MM.1S (cell line): Measurements from ENCODE around the gene OSBPL5.

Experiments used
- DNase-seq: peaks from one replicate; pipeline ENCODE4 v3.0.0-alpha.2; 2015
- H2AFZ ChIP-seq: fragments of 300-600 bp; sonication (generic); 2 replicates; pipeline ENCODE4 v1.6.0; 2016; ENCODE audit warnings: antibody characterized with exemption, low read length
- H3F3A ChIP-seq: fragments of 300-600 bp; sonication (generic); 2 replicates; pipeline ENCODE4 v1.6.1; 2016; ENCODE audit warnings: mild to moderate bottlenecking, antibody characterized with exemption, low read length, moderate library complexity, mixed read lengths; ENCODE audit not compliant: insufficient read depth
- H3K27ac ChIP-seq: fragments of 300-600 bp; sonication (generic); 2 replicates; pipeline ENCODE4 v1.5.1; 2016; ENCODE audit warnings: mild to moderate bottlenecking, low read length
- H3K27me3 ChIP-seq: fragments of 300-600 bp; sonication (generic); replicated peaks from 2 replicates; pipeline ENCODE4 v1.6.0; 2016; ENCODE audit warnings: low read length; ENCODE audit not compliant: insufficient read depth
- H3K36me3 ChIP-seq: fragments of 300-600 bp; sonication (generic); replicated peaks from 2 replicates; pipeline ENCODE4 v1.6.1; 2016; ENCODE audit warnings: mild to moderate bottlenecking, low read length, mixed read lengths; ENCODE audit not compliant: insufficient read depth
- H3K4me1 ChIP-seq: fragments of 300-600 bp; sonication (generic); 2 replicates; pipeline ENCODE4 v1.6.1; 2016; ENCODE audit warnings: low read length, mixed read lengths
- H3K4me2 ChIP-seq: fragments of 300-600 bp; sonication (generic); 2 replicates; pipeline ENCODE4 v1.6.0; 2016; ENCODE audit warnings: low read depth, low read length
- H3K4me3 ChIP-seq: fragments of 300-600 bp; sonication (generic); 2 replicates; pipeline ENCODE4 v1.5.1; 2016; ENCODE audit warnings: low read length, mixed read lengths
- H3K79me2 ChIP-seq: fragments of 300-600 bp; sonication (generic); 2 replicates; pipeline ENCODE4 v1.6.1; 2016; ENCODE audit warnings: mixed run types, low read length, mixed read lengths
- H3K9ac ChIP-seq: fragments of 300-600 bp; sonication (generic); 2 replicates; pipeline ENCODE4 v1.6.1; 2016; ENCODE audit warnings: low read length, mixed read lengths
- H3K9me2 ChIP-seq: fragments of 300-600 bp; sonication (generic); replicated peaks from 2 replicates; pipeline ENCODE4 v1.6.1; 2016; ENCODE audit warnings: mild to moderate bottlenecking, low read length, mixed read lengths; ENCODE audit not compliant: insufficient read depth
- H3K9me3 ChIP-seq: fragments of 300-600 bp; sonication (generic); replicated peaks from 2 replicates; pipeline ENCODE4 v1.6.1; 2016; ENCODE audit warnings: mild to moderate bottlenecking, low read length, mixed read lengths; ENCODE audit not compliant: insufficient read depth
- H4K20me1 ChIP-seq: fragments of 300-600 bp; sonication (generic); 2 replicates; pipeline ENCODE4 v1.6.1; 2016; ENCODE audit warnings: mild to moderate bottlenecking, low read length, moderate library complexity, mixed read lengths; ENCODE audit not compliant: insufficient read depth
- EZH2 ChIP-seq: fragments of 300-600 bp; sonication (generic); optimal IDR thresholded peaks from 2 replicates; pipeline ENCODE3; 2017; ENCODE audit warnings: low read depth, mild to moderate bottlenecking, antibody characterized with exemption, low read length, mixed read lengths
- EZH2phosphoT487 ChIP-seq: fragments of 300-600 bp; sonication (generic); IDR thresholded peaks from 2 replicates; pipeline ENCODE4 v1.6.1; 2018; ENCODE audit warnings: antibody characterized with exemption, low read length
- TF ChIP-seq, protein P1 (sequence below): fragments of 300-600 bp; sonication (generic); IDR thresholded peaks from 2 replicates; pipeline ENCODE4 v1.5.1; 2016; ENCODE audit warnings: antibody characterized with exemption, low read length, mixed read lengths

Gene OSBPL5

GRCh38 chr11:3132831-3133260, 32.3 kb downstream of the OSBPL5 start:
- TF ChIP-seq EZH2 (no peak), EZH2phosphoT487 (no peak)
- TF ChIP-seq, protein P1, sequence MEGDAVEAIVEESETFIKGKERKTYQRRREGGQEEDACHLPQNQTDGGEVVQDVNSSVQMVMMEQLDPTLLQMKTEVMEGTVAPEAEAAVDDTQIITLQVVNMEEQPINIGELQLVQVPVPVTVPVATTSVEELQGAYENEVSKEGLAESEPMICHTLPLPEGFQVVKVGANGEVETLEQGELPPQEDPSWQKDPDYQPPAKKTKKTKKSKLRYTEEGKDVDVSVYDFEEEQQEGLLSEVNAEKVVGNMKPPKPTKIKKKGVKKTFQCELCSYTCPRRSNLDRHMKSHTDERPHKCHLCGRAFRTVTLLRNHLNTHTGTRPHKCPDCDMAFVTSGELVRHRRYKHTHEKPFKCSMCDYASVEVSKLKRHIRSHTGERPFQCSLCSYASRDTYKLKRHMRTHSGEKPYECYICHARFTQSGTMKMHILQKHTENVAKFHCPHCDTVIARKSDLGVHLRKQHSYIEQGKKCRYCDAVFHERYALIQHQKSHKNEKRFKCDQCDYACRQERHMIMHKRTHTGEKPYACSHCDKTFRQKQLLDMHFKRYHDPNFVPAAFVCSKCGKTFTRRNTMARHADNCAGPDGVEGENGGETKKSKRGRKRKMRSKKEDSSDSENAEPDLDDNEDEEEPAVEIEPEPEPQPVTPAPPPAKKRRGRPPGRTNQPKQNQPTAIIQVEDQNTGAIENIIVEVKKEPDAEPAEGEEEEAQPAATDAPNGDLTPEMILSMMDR = no peak
- no peak for DNase-seq
- Histone ChIP-seq H3K9me3 (no peaks in the 10 kb centered on the region), H3K9me2 (no peaks in the 10 kb centered on the region), H3K27ac (no peak overlapping the region), H3K79me2 (no peaks in the 10 kb centered on the region), H3K36me3 (no peaks in the 10 kb centered on the region), H3K9ac (no peak overlapping the region), H2AFZ (no peak overlapping the region), H3K4me2 (no peak overlapping the region), H4K20me1 (no peaks in the 10 kb centered on the region), H3K4me1 (no peaks in the 10 kb centered on the region), H3K27me3 (no peaks in the 10 kb centered on the region), H3K4me3 (no peak overlapping the region), H3F3A (no peaks in the 10 kb centered on the region)

DNA sequence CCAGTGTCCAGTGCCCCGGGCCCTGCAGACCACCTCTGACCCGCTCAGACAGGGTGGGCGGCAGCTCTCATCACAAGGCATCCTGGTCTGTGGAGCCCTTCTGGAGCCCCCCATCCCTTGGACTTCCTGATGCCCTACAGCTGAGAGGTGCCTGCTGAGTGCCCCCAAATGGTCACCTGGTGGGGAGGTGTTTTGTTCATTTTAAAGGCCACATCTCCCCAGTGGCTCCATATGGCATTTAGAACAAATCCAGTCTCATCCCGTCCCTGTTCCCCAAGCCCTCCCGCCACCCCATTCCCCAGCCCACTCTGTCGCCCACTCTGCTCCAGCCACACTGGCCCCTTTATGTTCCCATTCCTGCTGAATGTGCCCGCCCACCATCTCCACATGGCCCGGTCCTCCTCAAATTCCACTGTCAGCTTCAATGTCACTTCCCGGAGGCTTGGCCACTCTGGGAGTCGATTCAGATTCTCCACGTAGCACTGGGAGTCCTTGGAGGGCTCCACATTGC, 32.8 kb downstream of the OSBPL5 start:
- H3K27me3 ChIP-seq = no peaks in the 10 kb centered on the region
- no peaks in the 10 kb centered on the region for H3K9me3 ChIP-seq
- H3F3A ChIP-seq = no peaks in the 10 kb centered on the region
- H3K9me2 ChIP-seq = no peaks in the 10 kb centered on the region
- no peak overlapping the region for H2AFZ ChIP-seq
- H3K27ac ChIP-seq = no peak overlapping the region
- H3K9ac ChIP-seq = no peak overlapping the region
- H3K4me2 ChIP-seq = no peak overlapping the region
- H4K20me1 ChIP-seq = no peaks in the 10 kb centered on the region
- H3K36me3 ChIP-seq = no peaks in the 10 kb centered on the region
- no peak for DNase-seq
- no peak for TF ChIP-seq EZH2
- TF ChIP-seq EZH2phosphoT487 = no peak
- TF ChIP-seq, protein P1 = no peak
- no peaks in the 10 kb centered on the region for H3K4me1 ChIP-seq
- no peaks in the 10 kb centered on the region for H3K79me2 ChIP-seq
- no peak overlapping the region for H3K4me3 ChIP-seq

DNA sequence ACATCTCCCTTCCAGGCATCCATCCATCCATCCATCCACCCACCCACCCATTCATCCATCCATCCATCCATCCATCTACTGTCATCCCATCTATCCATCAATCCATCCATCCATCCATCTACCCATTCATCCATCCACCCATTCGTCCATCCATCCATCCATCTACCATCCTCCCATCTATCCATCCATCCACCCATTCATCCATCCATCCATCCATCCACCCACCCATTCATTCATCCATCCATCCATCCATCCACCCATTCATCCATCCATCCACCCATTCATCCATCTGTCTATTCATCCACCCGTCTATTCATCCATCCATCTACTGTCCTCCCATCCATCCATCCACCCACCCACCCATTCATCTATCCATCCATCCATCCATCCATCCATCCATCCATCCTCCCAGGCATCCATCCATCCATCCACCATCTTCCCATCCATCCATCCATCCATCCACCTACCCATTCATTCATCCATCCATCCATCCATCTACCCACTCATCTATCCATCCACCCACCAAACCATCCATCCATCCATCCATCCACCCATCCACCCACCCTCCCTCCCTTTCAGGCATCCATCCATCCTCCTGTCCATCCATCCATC, 33.7 kb downstream of the OSBPL5 start:
- Histone ChIP-seq H3K27ac (no peak overlapping the region), H3K36me3 (no peaks in the 10 kb centered on the region), H3K4me3 (no peak overlapping the region), H3K27me3 (no peaks in the 10 kb centered on the region), H3K9ac (no peak overlapping the region), H3K79me2 (no peaks in the 10 kb centered on the region), H2AFZ (no peak overlapping the region), H4K20me1 (no peaks in the 10 kb centered on the region), H3K4me2 (no peak overlapping the region), H3K4me1 (no peaks in the 10 kb centered on the region), H3F3A (no peaks in the 10 kb centered on the region), H3K9me2 (no peaks in the 10 kb centered on the region), H3K9me3 (no peaks in the 10 kb centered on the region)
- TF ChIP-seq, protein P1 = no peak
- TF ChIP-seq EZH2phosphoT487 (no peak), EZH2 (no peak)
- no peak for DNase-seq
